Activated naive CD8-positive, alpha-beta T cell treated with anti-CD3 and anti-CD28 coated beads for 36 hours (primary cell): ENCODE data around the gene CCDC30. TPM values are rescaled to one million over a fixed set of nuclear protein-coding genes. Genes with fewer than 3 reads are reported as not detected.

ENCODE experiments used
- DNase-seq: peaks from one replicate; pipeline ENCODE4 v3.0.0; 2021
- H3K27ac Mint-ChIP-seq: one replicate; pipeline ENCODE4 v1.8.0; 2022; ENCODE audit warnings: mild to moderate bottlenecking, moderate library complexity, mixed read lengths
- H3K27me3 Mint-ChIP-seq: one replicate; pipeline ENCODE4 v1.8.0; 2022; ENCODE audit warnings: mild to moderate bottlenecking, mixed read lengths
- H3K36me3 Mint-ChIP-seq: one replicate; pipeline ENCODE4 v1.8.0; 2021; ENCODE audit warnings: mild to moderate bottlenecking, mixed read lengths
- H3K4me1 Mint-ChIP-seq: one replicate; pipeline ENCODE4 v1.8.0; 2021; ENCODE audit warnings: mixed read lengths
- H3K4me3 Mint-ChIP-seq: one replicate; pipeline ENCODE4 v1.8.0; 2022; ENCODE audit warnings: mild to moderate bottlenecking, moderate library complexity, mixed read lengths
- H3K9me3 Mint-ChIP-seq: one replicate; pipeline ENCODE4 v1.8.0; 2022; ENCODE audit warnings: mixed read lengths
- total RNA-seq, 2 experiments: library from RNA; stranded (reverse); gene quantifications; one replicate each; pipeline ENCODE4 v1.2.3, GENCODE V29; 2021

CCDC30 gene
- total RNA-seq, 2 experiments from 2014 or later = 0.72 to 1.0 TPM

GRCh38 chr1:42703888-42704464 is 240.9 kb downstream of the CCDC30 start:
- Mint-ChIP-seq H3K27ac (peak overlapping the region; percentile 55), H3K27me3 (no peaks in the 10 kb centered on the region), H3K36me3 (peaks cover 69% of the 10 kb centered on the region), H3K9me3 (peaks cover 4% of the 10 kb centered on the region), H3K4me1 (no peaks in the 10 kb centered on the region), H3K4me3 (no peak overlapping the region)
- DNase-seq = no peak

Other genes with a start within 250 kb of the CCDC30 start
- 10 to 100 TPM; 43.7 to 47.2 TPM for gene FOXJ3, start 128.1 kb upstream of the CCDC30 start, total RNA-seq
- gene RIMKLA, start 82.5 kb upstream of the CCDC30 start, total RNA-seq = 1 to 10 TPM; 6.3 to 8.1 TPM
- under 1 TPM; 0.47 to 0.90 TPM for gene ZMYND12, start 7.3 kb upstream of the CCDC30 start, total RNA-seq
- 10 to 100 TPM; 45.9 to 47.5 TPM for gene PPCS, start 6.7 kb upstream of the CCDC30 start, total RNA-seq
- gene PPIH, start 195.1 kb downstream of the CCDC30 start, total RNA-seq = 100 to 1,000 TPM; 127 to 133 TPM
- 1,000 to 10,000 TPM; 1,441 to 1,525 TPM for gene YBX1, start 219.1 kb downstream of the CCDC30 start, total RNA-seq